HCT116 (cell line): ENCODE measurements around the gene PRM3. TPM values are rescaled to one million over a fixed set of nuclear protein-coding genes. Genes with fewer than 3 reads are reported as not detected.

Source experiments
- ATAC-seq: fragments of 200-7000 bp; cut with Tn5 transposase; 2 replicates; pipeline ENCODE4 v1.9.1; 2020; ENCODE audit warnings: mild to moderate bottlenecking, moderate library complexity
- BruUV-seq: library from RNA; stranded (reverse); fragments of 400-500 nt; replicated peaks from 2 replicates; lab custom pipeline; 2021; lab: Mats Ljungman, UMichigan
- CTCF ChIA-PET: fragments of 300-600 bp; sonication (Branson Sonifier 250); formaldehyde crosslinking; loops from one replicate; lab custom pipeline; 2021; ENCODE audit warnings: antibody characterized with exemption; lab: Charles Lee
- POLR2A ChIA-PET: fragments of 300-600, 350-600 bp; sonication (Branson Sonifier 250); formaldehyde crosslinking; loops from one replicate; lab custom pipeline; 2021; ENCODE audit warnings: antibody characterized with exemption; lab: Charles Lee
- RAD21 ChIA-PET, 2 experiments: fragments of 300-600 bp; sonication (Branson Sonifier 250); formaldehyde crosslinking; loops; one replicate each; lab custom pipeline; 2023; ENCODE audit warnings: low total read pairs in 2 of 2; ENCODE audit not compliant: uncharacterized antibody in 2 of 2, unreplicated experiment in 2 of 2, low non-redundant PET in 1 of 2; lab: Charles Lee
- DNase-seq: peaks from one replicate; pipeline ENCODE4 v3.0.0-alpha.2; 2010; ENCODE audit warnings: low read depth, low spot score
- H2AFZ ChIP-seq: fragments of 200-600 bp; shearing (Covaris generic), sonication (generic); 2 replicates; pipeline ENCODE4 v1.6.1; 2017; ENCODE audit warnings: low read depth, mixed run types, mixed read lengths, antibody characterized with exemption, low read length; ENCODE audit not compliant: poor library complexity, severe bottlenecking
- H3K27ac ChIP-seq: 2 replicates; pipeline ENCODE4 v1.5.1; 2012; ENCODE audit warnings: low read depth, low read length
- H3K27me3 ChIP-seq: fragments of 200-600 bp; sonication (generic); 2 replicates; pipeline ENCODE4 v1.6.1; 2016; ENCODE audit warnings: mixed run types, low read length, mixed read lengths; ENCODE audit not compliant: insufficient read depth
- H3K36me3 ChIP-seq, 2 experiments: fragments of 200-500 bp in 1 of 2; fragments of 200-600 bp in 1 of 2; sonication (Bioruptor generic) in 1 of 2; sonication (generic) in 1 of 2; 2 replicates each; pipeline versions ENCODE4 v1.5.1 to v1.6.1; 2014 to 2016; ENCODE audit warnings: low read length in 2 of 2, inconsistent platforms in 1 of 2, mixed read lengths in 1 of 2, mixed run types in 1 of 2; ENCODE audit not compliant: insufficient read depth in 2 of 2, control insufficient read depth in 1 of 2
- H3K4me1 ChIP-seq, 2 experiments: fragments of 200-600 bp in 1 of 2; sonication (generic) in 1 of 2; 2 replicates each; pipeline versions ENCODE4 v1.5.1 to v1.6.1; 2012 to 2017; ENCODE audit warnings: low read length in 2 of 2, inconsistent platforms in 1 of 2, mild to moderate bottlenecking in 1 of 2, mixed read lengths in 1 of 2, mixed run types in 1 of 2, moderate library complexity in 1 of 2; ENCODE audit not compliant: insufficient read depth in 2 of 2, control insufficient read depth in 1 of 2
- H3K4me2 ChIP-seq: fragments of 200-600 bp; sonication (generic); 2 replicates; pipeline ENCODE4 v1.6.1; 2017; ENCODE audit warnings: mixed run types, low read length, mixed read lengths
- H3K4me3 ChIP-seq, 2 experiments: fragments of 200-600 bp in 1 of 2; sonication (generic) in 1 of 2; replicated peaks in 1 of 2; 2 replicates each; pipeline ENCODE4 v1.5.1; 2011 to 2016; ENCODE audit warnings: low read length in 2 of 2, control low read depth in 1 of 2, low read depth in 1 of 2, mild to moderate bottlenecking in 1 of 2, mixed read lengths in 1 of 2, mixed run types in 1 of 2
- H3K79me2 ChIP-seq: fragments of 200-600 bp; sonication (generic); 2 replicates; pipeline ENCODE4 v1.6.1; 2017; ENCODE audit warnings: mild to moderate bottlenecking, mixed run types, low read length, moderate library complexity, mixed read lengths; ENCODE audit not compliant: insufficient read depth
- H3K9ac ChIP-seq: fragments of 200-600 bp; sonication (generic); 2 replicates; pipeline ENCODE4 v1.6.1; 2016; ENCODE audit warnings: low read length, mixed read lengths
- H3K9me2 ChIP-seq: fragments of 200-600 bp; sonication (generic), shearing (Covaris generic); 2 replicates; pipeline ENCODE4 v1.6.1; 2017; ENCODE audit warnings: mixed run types, mild to moderate bottlenecking, moderate library complexity; ENCODE audit not compliant: insufficient read depth
- H3K9me3 ChIP-seq, 2 experiments: fragments of 200-500 bp in 1 of 2; fragments of 200-600 bp in 1 of 2; sonication (Bioruptor generic) in 1 of 2; sonication (generic) in 1 of 2; 2 replicates each; pipeline ENCODE4 v1.6.1; 2014 to 2017; ENCODE audit warnings: low read length in 2 of 2, mixed read lengths in 2 of 2, inconsistent platforms in 1 of 2, low read depth in 1 of 2, mild to moderate bottlenecking in 1 of 2, mixed run types in 1 of 2, moderate library complexity in 1 of 2; ENCODE audit not compliant: control insufficient read depth in 1 of 2, insufficient read depth in 1 of 2
- H4K20me1 ChIP-seq: fragments of 200-600 bp; sonication (generic), shearing (Covaris generic); 2 replicates; pipeline ENCODE4 v1.6.1; 2017; ENCODE audit warnings: mixed run types, mild to moderate bottlenecking, moderate library complexity; ENCODE audit not compliant: insufficient read depth
- ATF3 ChIP-seq: IDR thresholded peaks from 2 replicates; pipeline ENCODE4 v1.6.1; 2012
- CBX3 ChIP-seq: IDR thresholded peaks from 2 replicates; pipeline ENCODE4 v1.6.1; 2012; ENCODE audit warnings: low read depth
- CEBPB ChIP-seq: IDR thresholded peaks from 2 replicates; pipeline ENCODE4 v1.6.1; 2012; ENCODE audit warnings: low read depth
- EGR1 ChIP-seq: IDR thresholded peaks from 2 replicates; pipeline ENCODE4 v1.6.1; 2012; ENCODE audit warnings: low read depth
- EZH2 ChIP-seq: fragments of 200-600 bp; sonication (generic); IDR thresholded peaks from 2 replicates; pipeline ENCODE4 v1.6.1; 2017; ENCODE audit warnings: antibody characterized with exemption, mixed run types
- EZH2phosphoT487 ChIP-seq: fragments of 200-600 bp; IDR thresholded peaks from 2 replicates; pipeline ENCODE4 v1.6.1; 2018; ENCODE audit warnings: antibody characterized with exemption, borderline replicate concordance
- FOSL1 ChIP-seq: IDR thresholded peaks from 2 replicates; pipeline ENCODE4 v1.6.1; 2012; ENCODE audit warnings: low read depth
- JUND ChIP-seq: IDR thresholded peaks from 2 replicates; pipeline ENCODE4 v1.6.1; 2012
- MAX ChIP-seq: IDR thresholded peaks from 2 replicates; pipeline ENCODE4 v1.6.1; 2012
- POLR2A ChIP-seq: IDR thresholded peaks from 2 replicates; pipeline ENCODE4 v1.7.0; 2011; ENCODE audit warnings: borderline replicate concordance; ENCODE audit not compliant: insufficient read depth, insufficient read length; ENCODE audit errors: extremely low read depth
- POLR2AphosphoS5 ChIP-seq: IDR thresholded peaks from 2 replicates; pipeline ENCODE4 v1.6.1; 2011; ENCODE audit warnings: mild to moderate bottlenecking, low read depth, low read length, moderate library complexity
- RAD21 ChIP-seq: IDR thresholded peaks from 2 replicates; pipeline ENCODE4 v1.6.1; 2012; ENCODE audit warnings: low read depth, mild to moderate bottlenecking
- SRF ChIP-seq: IDR thresholded peaks from 2 replicates; pipeline ENCODE4 v1.6.1; 2012; ENCODE audit warnings: low read depth
- YY1 ChIP-seq: IDR thresholded peaks from 2 replicates; pipeline ENCODE4 v1.6.1; 2011; ENCODE audit warnings: low read length, low read depth, moderate library complexity, mild to moderate bottlenecking; ENCODE audit not compliant: insufficient replicate concordance; ENCODE audit errors: extremely low read depth
- ZFX ChIP-seq: fragments of 450-650 bp; IDR thresholded peaks from 2 replicates; pipeline ENCODE4 v1.6.1; 2017
- ZNF274 ChIP-seq: fragments of 200-500 bp; sonication (Bioruptor generic); IDR thresholded peaks from 2 replicates; pipeline ENCODE4 v1.6.1; 2014; ENCODE audit warnings: mild to moderate bottlenecking, low read depth, low read length, inconsistent platforms
- intact Hi-C: fragments of 100-400 bp; cut with micrococcal nuclease; formaldehyde crosslinking; loops from 2 replicates; pipeline ENCODE4 v1.10.0; 2022
- total RNA-seq: library from RNA; stranded (reverse); gene quantifications from one replicate; pipeline ENCODE4 v1.2.1, GENCODE V29; 2021; ENCODE audit not compliant: unreplicated experiment

Gene PRM3
- total RNA-seq, 1 experiment from 2014 or later, result not detected

GRCh38 chr16:11289202-11289601, 15.8 kb upstream of the PRM3 start:
- Histone ChIP-seq H3K27ac (no peak overlapping the region), H3K27me3 (no peaks in the 10 kb centered on the region), H3K4me2 (no peak overlapping the region), H3K79me2 (no peaks in the 10 kb centered on the region), H3K9me2 (no peaks in the 10 kb centered on the region), H3K36me3 (no peaks in the 10 kb centered on the region), H3K9ac (no peak overlapping the region), H3K9me3 (no peaks in the 10 kb centered on the region), H3K4me1 (no peaks in the 10 kb centered on the region), H2AFZ (no peak overlapping the region), H3K4me3 (no peak overlapping the region), H4K20me1 (no peaks in the 10 kb centered on the region)
- no peak for DNase-seq
- no TSS peak for BruUV-seq
- intact Hi-C loops, result no loop called here
- POLR2A ChIA-PET, result no interaction called here
- CTCF ChIA-PET, result no interaction called here
- TF ChIP-seq ZNF274, result no peak
- TF ChIP-seq YY1, result no peak
- no peak for TF ChIP-seq CBX3
- TF ChIP-seq JUND, result no peak
- TF ChIP-seq ATF3, result no peak
- TF ChIP-seq MAX, result no peak
- no peak for TF ChIP-seq FOSL1
- no peak for TF ChIP-seq EZH2
- no peak for TF ChIP-seq POLR2A
- no peak for TF ChIP-seq EGR1
- TF ChIP-seq EZH2phosphoT487, result no peak
- no peak for TF ChIP-seq CEBPB
- no peak for TF ChIP-seq SRF
- no peak for TF ChIP-seq POLR2AphosphoS5
- TF ChIP-seq RAD21, result no peak
- TF ChIP-seq ZFX, result no peak
- no peak for ATAC-seq
- RAD21 ChIA-PET, result no interaction called here
